ENCODE data around the gene CCDC51. TPM values are rescaled to one million over a fixed set of nuclear protein-coding genes. Genes with fewer than 3 reads are reported as not detected.
"Not testable (repeated sequence)": the region's sequence is repeated elsewhere in the genome, so short reads cannot be mapped to it uniquely, and the experiment has no call there.

The CCDC51 gene
- total RNA-seq, 2 experiments from 2014 or later: 28.3 to 30.7 TPM

DNA sequence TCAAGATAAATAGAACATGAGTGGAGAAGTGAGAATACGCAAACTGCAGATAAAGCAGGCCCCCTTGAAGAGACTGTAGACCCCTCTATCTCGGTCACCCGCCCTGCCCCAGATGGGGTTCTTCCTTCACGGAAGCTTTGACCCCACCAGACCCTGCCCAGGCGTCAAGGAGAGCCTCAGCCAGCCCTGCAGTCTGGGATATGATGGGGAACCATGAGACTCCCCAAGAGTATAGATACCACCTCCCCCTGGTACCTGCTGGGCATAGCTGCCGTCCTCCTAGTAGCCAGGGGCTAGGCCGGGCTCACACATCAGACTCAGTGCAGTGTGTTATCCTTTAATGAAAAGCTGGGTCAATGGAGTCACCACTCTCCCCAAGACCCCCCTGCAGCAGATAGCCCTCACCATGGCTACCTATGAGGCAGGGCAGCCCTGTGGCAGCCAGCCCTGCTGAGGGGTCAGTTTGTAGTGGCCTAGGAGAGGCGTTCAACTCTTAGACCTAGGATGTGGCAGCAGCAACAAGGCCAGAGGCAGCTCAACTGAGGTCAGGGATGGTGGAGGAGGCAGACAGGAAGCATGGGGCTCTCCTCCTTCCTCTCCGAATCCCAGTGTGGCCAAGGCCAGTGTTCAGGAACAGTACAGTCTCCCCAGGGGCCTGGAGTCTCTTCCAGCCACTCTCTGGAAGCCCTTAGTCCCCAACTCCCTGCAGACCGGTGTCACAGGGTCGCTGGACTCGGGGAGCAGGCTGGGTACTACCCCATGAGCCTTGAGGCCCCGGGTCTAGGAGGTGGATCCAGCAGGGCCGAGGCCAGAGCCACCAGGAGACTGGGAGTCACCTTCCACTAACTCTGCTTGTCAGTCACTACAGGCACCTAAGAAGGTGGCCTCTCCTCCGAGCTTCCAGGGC, 36.1 kb downstream of the CCDC51 start:
- CTCF ChIA-PET: interaction anchor here (0.9 to 5.9 kb wide), 4 partner anchors 33 to 130 kb away, joined by 3 to 81 read pairs (median 3); no protein-coding TSS in a partner anchor
- POLR2A ChIA-PET: no interaction called here

DNA sequence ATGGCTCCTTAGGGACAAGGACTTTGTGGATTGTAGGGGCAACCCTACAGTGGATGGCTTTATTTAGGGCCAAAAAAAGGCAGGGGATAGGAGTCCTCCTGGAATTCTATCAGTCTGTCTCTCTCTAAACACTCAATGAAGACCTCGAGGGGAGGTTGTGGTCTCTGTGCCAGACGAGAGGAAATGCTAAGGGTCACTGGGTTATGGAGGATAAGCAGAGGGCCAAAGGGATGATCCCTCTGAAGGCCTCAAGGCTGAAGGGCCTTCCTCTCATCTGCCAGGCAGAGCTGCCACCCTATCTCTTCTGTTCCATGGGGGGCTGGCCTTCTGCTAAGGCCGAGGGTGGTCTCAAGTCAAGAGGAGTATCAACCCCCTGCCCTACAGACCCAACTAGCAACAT, 37.0 kb downstream of the CCDC51 start:
- CTCF ChIA-PET: interaction anchor here (0.8 to 5.9 kb wide), 2 partner anchors 33 to 99 kb away, joined by 4 to 81 read pairs; no protein-coding TSS in a partner anchor
- POLR2A ChIA-PET: no interaction called here

DNA sequence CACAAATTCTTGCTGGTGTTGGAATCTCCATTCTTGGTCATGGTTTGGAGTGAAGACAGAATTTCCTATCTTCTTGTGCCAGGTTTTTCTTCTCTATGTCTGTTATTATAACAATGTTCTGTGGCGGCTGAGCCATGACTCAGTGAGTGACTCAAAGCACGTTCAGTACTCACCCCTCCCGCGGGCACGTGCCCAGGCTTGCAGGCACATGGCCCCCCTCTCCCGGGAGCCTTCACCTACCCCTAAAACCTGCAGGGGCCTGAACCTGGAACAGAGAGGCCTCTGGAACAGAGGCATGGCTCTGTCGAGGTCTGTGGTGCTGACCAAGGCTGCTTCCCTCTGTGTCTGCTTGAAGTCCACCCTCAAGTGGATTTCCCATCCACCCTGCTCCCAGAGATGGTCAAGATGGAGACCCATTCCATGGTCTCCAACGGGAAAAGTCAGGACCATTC, 37.6 kb downstream of the CCDC51 start:
- CTCF ChIA-PET: interaction anchor here (0.8 to 5.9 kb wide), 4 partner anchors 9 to 152 kb away, joined by 4 to 81 read pairs (median 8); no protein-coding TSS in a partner anchor

DNA sequence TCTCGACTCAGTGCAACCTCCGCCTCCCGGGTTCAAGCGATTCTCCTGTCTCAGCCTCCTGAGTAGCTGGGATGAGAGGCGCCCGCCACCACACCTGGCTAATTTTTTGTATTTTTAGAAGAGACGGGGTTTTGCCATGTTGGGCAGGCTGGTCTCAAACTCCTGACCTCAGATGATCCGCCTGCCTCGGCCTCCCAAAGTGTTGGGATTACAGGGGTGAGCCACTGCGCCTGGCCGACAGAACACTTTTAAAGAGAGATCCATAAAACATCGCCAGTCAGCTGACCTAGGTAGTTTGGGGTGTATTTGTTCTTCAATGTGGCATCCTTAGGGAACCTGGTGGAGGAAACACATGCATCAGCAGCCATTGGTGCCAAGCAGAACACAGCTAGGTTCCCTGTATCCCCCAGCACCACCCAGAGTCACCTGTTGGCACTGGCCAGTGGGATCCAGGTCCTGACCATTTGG, 38.5 kb downstream of the CCDC51 start:
- POLR2A ChIA-PET: not testable (repeated sequence)
- CTCF ChIA-PET: interaction anchor here (0.6 to 5.9 kb wide), 27 partner anchors 10 to 234 kb away, joined by 3 to 81 read pairs (median 5); partner anchors contain the start of genes CCDC51, NME6, PFKFB4 and PLXNB1

More for the DNA sequence above, 37.6 kb downstream of the CCDC51 start:
- POLR2A ChIA-PET: no interaction called here

DNA sequence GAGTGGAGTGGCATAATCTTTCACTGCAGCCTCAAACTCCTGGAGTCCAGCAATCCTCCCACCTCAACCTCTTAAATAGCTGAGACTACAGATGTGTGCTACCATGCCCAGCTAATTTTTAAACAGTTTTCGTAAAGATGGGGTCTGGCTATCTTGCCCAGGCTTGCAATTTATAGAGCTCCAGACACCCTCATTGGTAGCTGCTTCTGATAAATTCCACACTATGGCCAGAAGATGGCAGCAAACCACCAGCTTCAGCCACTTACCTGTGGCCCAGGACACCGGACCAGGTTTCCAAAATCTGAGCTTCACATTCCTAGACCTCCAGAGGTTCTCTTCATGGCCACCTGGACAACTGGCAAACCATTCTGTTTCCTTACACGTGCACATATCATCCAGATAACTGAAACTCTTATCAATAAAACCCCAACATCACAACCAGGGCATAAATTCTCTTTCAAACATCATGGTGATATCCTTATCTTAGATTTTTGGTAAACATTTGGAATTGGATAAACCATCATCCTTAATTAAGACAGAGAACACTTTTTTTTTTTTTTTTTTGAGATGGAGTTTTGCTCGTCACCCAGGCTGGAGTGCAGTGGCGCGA, 39.0 kb downstream of the CCDC51 start:
- ChIA-PET CTCF (interaction anchor here (0.6 to 5.9 kb wide), 35 partner anchors 11 to 235 kb away, joined by 3 to 81 read pairs (median 4); partner anchors contain the start of genes CCDC51, NME6, PFKFB4 and PLXNB1), POLR2A (interaction anchor here (0.6 to 0.7 kb wide), 2 partner anchors 35 to 621 kb away, joined by 3 read pairs; no protein-coding TSS in a partner anchor)

DNA sequence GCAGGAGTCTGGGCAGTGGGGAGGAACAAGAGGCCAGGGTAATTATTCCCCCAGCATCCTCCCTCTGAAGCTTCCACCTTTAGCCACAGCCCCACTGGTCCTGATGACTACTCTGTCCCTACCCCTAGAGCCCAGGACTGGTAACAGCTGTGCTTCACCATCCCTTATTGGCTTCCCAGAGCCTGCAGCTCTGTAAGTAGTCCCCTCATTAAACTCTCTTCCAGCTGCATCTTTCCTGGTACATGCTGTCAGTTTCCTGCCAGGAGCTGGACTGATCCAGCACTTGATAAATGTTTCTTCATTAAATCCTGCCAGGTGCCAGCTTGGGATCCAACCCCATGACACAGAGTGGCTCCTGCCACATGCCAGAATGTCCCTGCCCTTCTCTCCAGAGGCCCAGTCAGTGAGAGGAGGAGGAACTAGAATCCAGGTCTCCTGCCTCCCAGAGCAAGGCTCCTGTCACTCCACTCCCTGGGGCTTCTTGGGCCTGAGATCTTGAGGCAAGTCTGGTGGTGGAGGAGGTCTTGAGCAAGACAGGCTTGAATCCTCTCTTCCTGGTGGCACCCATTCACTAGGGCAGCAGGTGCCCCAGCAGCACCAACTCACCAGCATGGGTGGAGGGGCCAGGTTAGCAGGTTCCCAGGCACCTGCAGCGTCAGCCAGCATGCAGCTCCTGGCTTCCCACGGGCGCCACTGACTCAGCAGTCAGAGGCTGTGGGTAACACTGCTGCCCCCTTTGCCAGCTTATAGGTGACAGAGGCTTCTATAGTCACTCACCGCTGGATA, 40.3 kb downstream of the CCDC51 start:
- ChIA-PET CTCF (interaction anchor here (1.2 to 5.9 kb wide), 7 partner anchors 12 to 150 kb away, joined by 4 to 81 read pairs (median 8); no protein-coding TSS in a partner anchor), POLR2A (no interaction called here)

DNA sequence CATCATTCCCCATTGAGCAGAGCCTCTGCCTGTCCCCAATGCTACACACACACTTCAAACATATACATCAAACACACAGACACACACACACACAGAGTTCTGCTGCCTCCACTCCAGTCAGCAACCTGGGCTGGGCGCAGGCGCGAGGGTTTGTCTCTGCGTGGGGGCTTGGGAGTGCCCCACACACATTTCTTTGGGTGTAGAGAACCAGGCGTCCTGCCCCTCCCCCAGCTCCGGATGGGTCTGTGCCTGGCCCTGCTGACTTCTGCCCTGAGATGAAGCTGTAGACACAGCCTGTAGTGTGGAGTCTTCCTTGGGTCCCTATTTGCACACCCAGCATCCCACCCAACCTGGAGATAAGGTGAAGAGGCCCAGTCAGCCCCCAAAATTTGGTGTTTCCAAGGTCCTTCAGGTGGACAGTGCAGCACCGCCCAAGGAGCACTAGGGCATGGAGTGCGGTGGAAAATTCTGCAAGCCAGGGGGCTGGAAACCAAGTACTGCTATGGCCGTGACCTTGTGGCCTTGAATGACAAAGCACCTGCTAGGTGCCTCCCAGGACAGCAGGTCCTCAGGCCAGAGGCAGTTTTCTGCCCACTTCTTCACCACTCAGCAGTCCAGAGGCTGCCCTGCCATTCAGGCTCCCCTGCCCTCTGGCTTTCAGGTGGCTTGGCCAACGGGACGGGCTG, 41.1 kb downstream of the CCDC51 start:
- POLR2A ChIA-PET: no interaction called here
- CTCF ChIA-PET: interaction anchor here (3.9 to 5.9 kb wide), 2 partner anchors 38 to 150 kb away, joined by 33 to 81 read pairs; no protein-coding TSS in a partner anchor

DNA sequence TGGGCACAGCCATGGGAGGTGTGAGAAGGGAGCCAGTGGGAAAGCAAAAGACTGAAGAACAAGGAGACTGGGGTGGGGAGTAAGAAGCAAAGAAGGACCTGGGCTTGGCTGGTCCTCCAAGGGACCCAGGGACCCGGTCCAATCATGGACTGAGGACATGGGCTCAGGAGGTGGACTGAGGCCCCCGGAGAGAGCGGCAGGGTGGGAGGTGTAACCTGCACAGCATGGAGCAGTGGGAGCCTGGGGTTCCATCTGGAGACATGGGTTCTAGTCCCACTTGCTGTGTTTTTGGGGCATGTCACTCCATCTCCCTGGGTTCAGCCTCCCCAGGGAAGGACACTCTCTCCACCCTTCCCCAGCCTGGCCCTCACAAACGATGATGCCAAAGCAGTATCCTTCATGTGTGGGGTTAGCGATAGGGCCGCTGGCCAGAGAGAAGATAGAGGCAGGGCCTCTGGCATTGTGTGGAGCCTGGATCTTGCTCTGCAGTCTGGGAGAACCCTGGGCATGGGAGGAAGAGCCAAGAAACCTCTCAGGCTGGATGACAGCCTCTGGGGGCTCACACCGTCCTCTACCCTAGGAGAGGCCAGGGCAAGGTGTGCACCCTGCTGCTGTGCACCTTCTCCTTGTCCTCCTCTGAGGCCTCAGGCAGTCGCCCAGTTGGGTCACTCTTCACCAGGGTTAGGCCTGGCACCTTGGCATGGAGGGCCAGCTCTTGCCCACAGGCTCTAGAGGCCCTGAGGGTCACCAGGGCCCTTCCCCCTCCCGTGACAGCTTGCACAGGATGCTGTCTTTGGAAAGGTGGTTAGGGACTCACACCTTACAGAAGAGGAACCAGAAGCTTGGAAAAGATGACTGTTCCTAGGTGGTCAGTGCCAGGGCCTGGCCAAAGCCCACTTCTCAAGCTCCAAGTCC, 41.9 kb downstream of the CCDC51 start:
- POLR2A ChIA-PET: no interaction called here
- CTCF ChIA-PET: interaction anchor here (3.9 to 5.9 kb wide), 2 partner anchors 38 to 151 kb away, joined by 33 to 81 read pairs; no protein-coding TSS in a partner anchor

DNA sequence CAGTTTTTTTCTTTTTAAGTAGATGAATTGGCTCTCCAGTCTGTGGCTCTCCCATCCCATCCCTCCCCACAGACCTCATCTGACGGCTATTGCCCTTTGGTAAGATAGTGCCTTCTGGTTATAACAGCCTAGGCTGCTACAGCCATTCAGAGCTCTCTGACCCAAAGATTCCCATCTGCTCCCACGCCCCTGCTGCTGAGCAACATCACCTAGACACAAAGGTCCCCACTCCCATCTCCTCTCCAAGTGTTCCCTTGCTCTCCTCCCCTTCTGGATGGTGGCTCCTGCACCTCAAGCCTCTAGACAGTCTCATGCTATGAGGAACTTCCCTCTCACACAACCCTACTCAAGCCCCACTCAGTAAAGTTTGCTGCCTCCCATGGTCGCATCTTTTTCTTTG, 44.2 kb downstream of the CCDC51 start:
- ChIA-PET POLR2A (no interaction called here), CTCF (interaction anchor here (1.0 to 1.1 kb wide), 2 partner anchors 40 to 344 kb away, joined by 4 read pairs; no protein-coding TSS in a partner anchor)

DNA sequence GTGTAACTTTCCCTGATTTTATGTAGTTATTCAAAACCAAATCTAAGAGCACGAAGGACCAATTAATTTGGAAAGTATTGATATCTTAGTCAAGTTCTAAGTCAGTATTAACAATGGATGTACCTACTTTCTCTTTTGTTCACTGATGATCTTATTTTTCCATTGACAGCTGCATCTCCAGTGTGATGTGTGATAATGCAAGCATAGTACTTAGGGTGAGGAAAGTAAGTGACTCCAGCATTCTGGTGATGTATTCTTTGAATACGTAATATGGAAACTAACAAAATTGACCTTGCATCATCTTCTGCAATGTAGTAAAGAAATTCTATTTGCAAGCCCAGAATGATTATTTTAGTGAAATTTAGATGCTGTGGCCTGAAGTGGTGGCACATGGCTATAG, 45.5 kb downstream of the CCDC51 start:
- POLR2A ChIA-PET: no interaction called here
- CTCF ChIA-PET: interaction anchor here (0.7 kb wide), 1 partner anchor 155 kb away, joined by 3 read pairs; no protein-coding TSS in a partner anchor

DNA sequence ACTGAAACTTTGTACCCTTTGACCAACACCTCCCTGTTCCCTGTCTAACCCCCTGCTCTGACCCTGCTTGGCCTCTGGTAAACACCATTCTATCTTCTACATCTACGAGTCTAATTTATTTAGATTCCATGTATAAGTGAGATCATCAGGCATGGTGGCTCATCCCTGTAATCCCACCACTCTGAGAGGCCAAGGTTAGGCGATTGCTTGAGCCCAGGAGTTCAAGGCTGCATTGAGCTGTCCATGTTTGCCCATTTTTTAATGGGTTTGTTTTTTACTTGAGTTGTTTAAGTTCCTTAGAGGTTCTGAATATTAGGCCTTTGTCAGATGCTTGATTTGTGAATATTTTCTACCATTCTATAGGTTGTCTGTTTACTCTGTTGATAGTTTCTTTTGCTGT, 51.0 kb downstream of the CCDC51 start:
- POLR2A ChIA-PET: no interaction called here
- CTCF ChIA-PET: interaction anchor here (1.8 kb wide), 1 partner anchor 12 kb away, joined by 7 read pairs; no protein-coding TSS in a partner anchor

DNA sequence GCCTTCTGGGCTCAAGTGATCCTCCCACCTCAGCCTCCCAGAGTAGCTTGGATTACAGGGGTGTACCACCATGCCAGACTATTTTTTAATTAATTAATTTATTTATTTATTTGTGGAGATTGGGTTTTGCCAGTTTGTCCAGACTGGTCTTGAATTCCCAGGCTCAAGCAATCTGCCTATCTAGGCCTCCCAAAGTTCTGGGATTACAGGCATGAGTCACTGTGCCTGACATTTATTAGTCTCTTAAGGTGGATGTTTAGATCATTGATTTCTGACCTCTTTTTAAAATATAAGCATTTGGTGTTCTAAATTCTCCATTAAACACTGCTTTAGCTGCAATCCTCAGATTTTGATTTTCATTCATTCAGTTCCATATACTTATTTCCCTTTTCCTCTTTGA, 52.3 kb downstream of the CCDC51 start:
- POLR2A ChIA-PET: no interaction called here
- CTCF ChIA-PET: interaction anchor here (1.8 kb wide), 1 partner anchor 13 kb away, joined by 7 read pairs; no protein-coding TSS in a partner anchor

Other genes starting within 250 kb of the CCDC51 start
- not detected for gene CAMP, start 216.6 kb downstream of the CCDC51 start, total RNA-seq
- gene ZNF589, start 199.0 kb downstream of the CCDC51 start, total RNA-seq: 10 to 100 TPM; 26.0 to 27.3 TPM
- gene NME6, start 138.8 kb downstream of the CCDC51 start, total RNA-seq: 10 to 100 TPM; 28.8 to 32.2 TPM
- not detected for gene SPINK8, start 106.5 kb downstream of the CCDC51 start, total RNA-seq
- not detected for gene FBXW12, start 67.9 kb downstream of the CCDC51 start, total RNA-seq
- 1 to 10 TPM; 4.9 to 5.3 TPM for gene PLXNB1, start 10.0 kb downstream of the CCDC51 start, total RNA-seq
- gene TMA7, start 138 bp upstream of the CCDC51 start, total RNA-seq: 100 to 1,000 TPM; 402 to 429 TPM
- gene ATRIP, start 6.6 kb upstream of the CCDC51 start, total RNA-seq: 10 to 100 TPM; 20.8 to 21.3 TPM
- gene SHISA5, start 64.1 kb upstream of the CCDC51 start, total RNA-seq: 10 to 100 TPM; 78.1 to 87.2 TPM
- gene PFKFB4, start 116.7 kb upstream of the CCDC51 start, total RNA-seq: 10 to 100 TPM; 16.2 to 18.7 TPM
- gene UCN2, start 123.7 kb upstream of the CCDC51 start, total RNA-seq: not detected
- 1 to 10 TPM in 1 of 2 experiments, under 1 TPM in 1; 0.99 to 1.3 TPM for gene COL7A1, start 155.2 kb upstream of the CCDC51 start, total RNA-seq
- gene UQCRC1, start 169.5 kb upstream of the CCDC51 start, total RNA-seq: 100 to 1,000 TPM; 230 to 237 TPM
- gene TMEM89, start 181.7 kb upstream of the CCDC51 start, total RNA-seq: not detected
- gene SLC26A6, start 195.3 kb upstream of the CCDC51 start, total RNA-seq: 10 to 100 TPM; 30.4 to 32.8 TPM
- 10 to 100 TPM; 23.6 to 24.4 TPM for gene CELSR3, start 222.8 kb upstream of the CCDC51 start, total RNA-seq
- 10 to 100 TPM; 42.2 to 42.6 TPM for gene NCKIPSD, start 245.8 kb upstream of the CCDC51 start, total RNA-seq

All from activated CD8-positive, alpha-beta memory T cell treated with anti-CD3 and anti-CD28 coated beads for 36 hours (primary cell).